ENCODE results near the gene LRRK1.

Gene LRRK1

GRCh38 chr15:101084801-101085200, 165.6 kb downstream of the LRRK1 start:
- no peak for TF ChIP-seq CTCF (IDR thresholded peaks at IDR 0.05; ENCODE audit: extremely low read depth, missing control alignments)
- DNase-seq (ENCODE audit: low spot score) = no peak

GRCh38 chr15:101085311-101085700, 166.1 kb downstream of the LRRK1 start:
- no peak for TF ChIP-seq CTCF (IDR thresholded peaks at IDR 0.05; ENCODE audit: extremely low read depth, missing control alignments)
- no peak for DNase-seq (ENCODE audit: low spot score)

GRCh38 chr15:101086394-101087171, 167.4 kb downstream of the LRRK1 start:
- DNase-seq (ENCODE audit: low spot score) = no peak
- TF ChIP-seq CTCF (IDR thresholded peaks at IDR 0.05; ENCODE audit: extremely low read depth, missing control alignments) = no peak

- no peak for DNase-seq (ENCODE audit: low spot score)
- no peak for TF ChIP-seq CTCF (IDR thresholded peaks at IDR 0.05; ENCODE audit: extremely low read depth, missing control alignments)
Observed at GRCh38 chr15:101087172-101087769, 168.1 kb downstream of the LRRK1 start.

GRCh38 chr15:101088271-101088670, 169.1 kb downstream of the LRRK1 start:
- no peak for DNase-seq (ENCODE audit: low spot score)
- no peak for TF ChIP-seq CTCF (IDR thresholded peaks at IDR 0.05; ENCODE audit: extremely low read depth, missing control alignments)

GRCh38 chr15:101088788-101089578, 169.8 kb downstream of the LRRK1 start:
- peak; percentile 92 for DNase-seq (ENCODE audit: low spot score)

More at GRCh38 chr15:101088788-101089578, 169.8 kb downstream of the LRRK1 start:
- peak; percentile 99 for TF ChIP-seq CTCF (IDR thresholded peaks at IDR 0.05; ENCODE audit: extremely low read depth, missing control alignments)
